ENCODE measurements around the gene SORL1-AS1.

DNA sequence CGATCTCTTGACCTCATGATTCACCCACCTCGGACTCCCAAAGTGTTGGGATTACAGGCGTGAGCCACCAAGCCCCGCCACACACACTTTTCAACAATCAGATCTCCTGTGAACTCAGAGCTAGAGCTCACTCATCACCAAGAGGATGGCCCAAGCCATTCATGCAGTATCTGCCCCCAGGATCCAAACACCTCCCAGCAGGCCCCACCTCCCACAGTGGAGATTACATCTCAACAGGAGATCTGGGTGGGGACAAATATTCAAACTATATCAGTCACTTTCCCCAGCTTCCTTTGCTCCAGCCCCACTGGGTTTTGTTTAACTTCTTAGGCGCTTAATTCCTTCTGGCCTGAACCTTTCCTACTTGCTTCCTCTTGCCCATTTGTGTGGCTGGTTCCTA, 26.9 kb downstream of the SORL1-AS1 start:
- TF ChIP-seq EZH2 (IDR thresholded peaks at IDR 0.05) (no peak), POLR2AphosphoS5 (IDR thresholded peaks at IDR 0.05; ENCODE audit: borderline replicate concordance, low read depth, low read length) (no peak), FOXP2 (optimal IDR thresholded peaks at IDR 0.05; ENCODE audit: control extremely low read depth, extremely low read length, insufficient read depth) (no peak)

All from SK-N-MC (cell line).